NCI-H1436 treated with DMSO at 0.1 percent for 48 hours (cell line): ENCODE results near the gene ZDHHC14.
"Not testable (repeated sequence)": the region's sequence is repeated elsewhere in the genome, so short reads cannot be mapped to it uniquely, and the experiment has no call there.

Experiments used
- DNase-seq: peaks from one replicate; lab custom pipeline; 2025; lab: John Stamatoyannopoulos, UW

The ZDHHC14 gene

GRCh38 chr6:157380458-157380778 is 572 bp upstream of the ZDHHC14 start:
- no peak for DNase-seq

GRCh38 chr6:157381631-157382621 is 936 bp downstream of the ZDHHC14 start:
- no peak for DNase-seq

GRCh38 chr6:157382821-157383220 is 1.8 kb downstream of the ZDHHC14 start:
- no peak for DNase-seq

- DNase-seq, result no peak
These were observed 2.5 kb downstream of the ZDHHC14 start for GRCh38 chr6:157383471-157383870.

- DNase-seq, result not testable (repeated sequence)
These were observed 4.0 kb downstream of the ZDHHC14 start for GRCh38 chr6:157384962-157385361.

GRCh38 chr6:157385482-157385881 is 4.5 kb downstream of the ZDHHC14 start:
- DNase-seq, result no peak

GRCh38 chr6:157386023-157386422 is 5.0 kb downstream of the ZDHHC14 start:
- DNase-seq, result no peak

GRCh38 chr6:157386454-157386853 is 5.5 kb downstream of the ZDHHC14 start:
- DNase-seq, result no peak

- no peak for DNase-seq
These were observed 7.9 kb downstream of the ZDHHC14 start for GRCh38 chr6:157388924-157389323.

- no peak for DNase-seq
These were observed 9.5 kb downstream of the ZDHHC14 start for GRCh38 chr6:157390273-157391060.

GRCh38 chr6:157392927-157393668 is 12.1 kb downstream of the ZDHHC14 start:
- no peak for DNase-seq

- DNase-seq, result no peak
These were observed 12.8 kb downstream of the ZDHHC14 start for GRCh38 chr6:157393669-157394327.

GRCh38 chr6:157395199-157395598 is 14.2 kb downstream of the ZDHHC14 start:
- DNase-seq, result not testable (repeated sequence)

- no peak for DNase-seq
These were observed 15.0 kb downstream of the ZDHHC14 start for GRCh38 chr6:157396026-157396425.

GRCh38 chr6:157397660-157398059 is 16.7 kb downstream of the ZDHHC14 start:
- no peak for DNase-seq

GRCh38 chr6:157398151-157398550 is 17.2 kb downstream of the ZDHHC14 start:
- no peak for DNase-seq

- no peak for DNase-seq
These were observed 19.7 kb downstream of the ZDHHC14 start for GRCh38 chr6:157400676-157401075.

GRCh38 chr6:157401734-157402338 is 20.8 kb downstream of the ZDHHC14 start:
- no peak for DNase-seq

GRCh38 chr6:157402996-157403685 is 22.2 kb downstream of the ZDHHC14 start:
- DNase-seq, result no peak

- peak; percentile 9 for DNase-seq
These were observed 22.7 kb downstream of the ZDHHC14 start for GRCh38 chr6:157403686-157404051.

GRCh38 chr6:157405986-157406385 is 25.0 kb downstream of the ZDHHC14 start:
- no peak for DNase-seq
